ELF-1 (cell line): Measurements from ENCODE around the gene USP49.

Experiments used
- DNase-seq: peaks from one replicate; pipeline ENCODE4 v3.0.0-alpha.2; 2016; ENCODE audit warnings: low read depth, low spot score

Gene USP49

DNA sequence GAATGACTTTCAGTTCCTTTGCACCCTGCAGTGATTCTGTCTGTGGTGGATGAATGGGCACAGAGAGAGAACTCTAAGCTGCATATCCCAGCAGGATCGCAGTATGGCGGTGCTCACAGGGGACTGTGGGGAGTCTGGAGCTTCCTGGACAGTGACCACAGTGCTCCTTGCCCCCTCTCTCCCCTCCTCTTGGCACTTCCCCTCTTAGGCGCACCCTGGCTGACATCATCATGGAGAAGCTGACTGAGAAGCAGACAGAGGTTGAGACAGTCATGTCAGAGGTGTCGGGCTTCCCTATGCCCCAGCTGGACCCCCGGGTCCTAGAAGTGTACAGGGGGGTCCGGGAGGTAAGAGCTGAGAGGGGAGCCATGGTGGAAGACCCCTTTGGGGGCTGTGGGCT is 34.7 kb upstream of the USP49 start:
- no peak for DNase-seq

DNA sequence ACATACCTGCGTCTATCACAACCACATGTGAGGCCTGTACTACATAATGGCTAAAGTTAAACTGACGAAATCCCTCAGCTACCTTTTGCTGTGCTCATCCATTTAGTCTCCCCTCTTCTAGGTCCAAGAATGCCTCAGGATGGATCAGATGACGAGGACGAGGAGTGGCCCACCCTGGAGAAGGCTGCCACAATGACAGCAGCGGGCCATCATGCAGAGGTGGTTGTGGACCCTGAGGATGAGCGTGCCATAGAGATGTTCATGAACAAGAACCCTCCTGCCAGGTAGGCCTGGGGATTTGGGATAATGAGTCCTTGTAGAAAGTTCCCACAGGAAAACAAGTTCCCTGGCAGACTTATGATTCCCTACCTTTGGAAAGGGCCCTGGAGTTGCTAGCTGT is 32.1 kb upstream of the USP49 start:
- no peak for DNase-seq

DNA sequence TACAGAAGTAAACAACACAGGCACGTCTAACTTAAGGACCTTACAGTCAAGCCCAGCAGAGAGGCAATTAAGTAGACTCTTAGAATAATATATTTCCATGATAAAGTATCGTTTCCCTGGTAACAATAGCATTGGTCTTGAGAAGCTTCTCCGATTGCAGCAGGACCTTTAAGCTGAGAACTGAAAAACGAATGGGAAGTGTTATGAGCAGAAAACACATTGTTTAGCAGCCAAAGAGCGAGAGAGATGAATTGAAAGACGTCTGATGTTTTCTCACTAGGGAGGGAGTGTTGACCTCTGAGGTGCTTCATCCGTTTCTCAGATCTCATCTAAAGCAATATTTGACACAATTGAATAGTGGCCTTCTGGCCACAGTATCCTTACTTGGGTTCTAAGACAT is 27.0 kb upstream of the USP49 start:
- no peak for DNase-seq

DNA sequence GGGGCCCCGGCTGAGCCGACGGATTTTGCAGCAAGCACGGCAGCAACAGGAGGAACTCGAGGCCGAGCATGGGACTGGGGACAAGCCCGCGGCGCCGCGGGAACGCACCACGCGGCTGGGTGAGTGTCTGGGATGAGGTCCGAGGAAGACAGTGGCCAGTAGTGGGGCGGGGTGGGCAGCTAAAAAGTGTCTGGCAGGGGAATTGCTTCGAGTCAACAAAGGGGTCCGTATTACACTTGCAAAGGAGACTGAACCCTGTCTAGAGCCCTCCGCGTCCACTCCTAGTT is 26.5 kb upstream of the USP49 start:
- no peak for DNase-seq

DNA sequence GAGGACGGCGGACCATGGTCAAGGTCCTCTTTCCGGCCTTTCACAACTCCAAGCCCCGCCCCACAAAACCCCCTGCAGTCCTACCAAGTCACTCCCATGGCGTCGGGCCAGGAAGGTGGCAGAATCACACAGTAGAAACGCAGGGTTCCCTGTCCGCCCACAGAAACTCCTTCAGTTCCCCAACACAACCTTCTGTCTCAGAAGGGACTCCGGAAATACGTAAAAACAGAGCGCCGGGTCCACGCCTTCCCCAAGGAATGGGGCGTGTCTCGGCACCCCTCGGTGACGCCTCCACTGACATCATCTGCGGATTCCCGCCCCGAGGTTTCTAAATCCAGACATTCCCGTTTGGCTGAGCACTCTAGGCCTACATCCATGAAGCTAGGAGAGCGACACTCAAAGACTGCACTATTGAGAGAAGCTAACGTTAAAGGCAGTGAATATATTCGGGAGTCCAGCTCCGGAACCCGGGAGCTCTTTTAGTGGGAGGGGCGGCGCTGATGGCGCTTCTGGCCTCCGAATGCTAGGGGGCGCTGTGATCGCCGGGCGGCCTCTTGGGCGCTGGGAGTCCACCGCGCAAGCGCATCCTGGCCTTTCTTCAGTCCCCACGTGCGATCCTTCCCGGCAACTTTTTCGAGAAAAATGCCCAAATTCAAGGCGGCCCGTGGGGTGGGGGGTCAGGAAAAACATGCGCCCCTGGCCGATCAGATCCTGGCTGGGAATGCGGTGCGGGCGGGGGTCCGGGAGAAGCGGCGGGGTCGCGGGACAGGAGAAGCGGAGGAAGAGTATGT is 25.9 kb upstream of the USP49 start, which contains the start of the genes BYSL and MED20:
BYSL (plus strand) TSS at position 579 of the 791 bp plus-strand sequence; CDS start at position 643, 64 bp downstream.
MED20 (minus strand) TSS at position 219 of the 791 bp plus-strand sequence; CDS start at position 98, 121 bp downstream.
- peak; percentile 96 for DNase-seq

DNA sequence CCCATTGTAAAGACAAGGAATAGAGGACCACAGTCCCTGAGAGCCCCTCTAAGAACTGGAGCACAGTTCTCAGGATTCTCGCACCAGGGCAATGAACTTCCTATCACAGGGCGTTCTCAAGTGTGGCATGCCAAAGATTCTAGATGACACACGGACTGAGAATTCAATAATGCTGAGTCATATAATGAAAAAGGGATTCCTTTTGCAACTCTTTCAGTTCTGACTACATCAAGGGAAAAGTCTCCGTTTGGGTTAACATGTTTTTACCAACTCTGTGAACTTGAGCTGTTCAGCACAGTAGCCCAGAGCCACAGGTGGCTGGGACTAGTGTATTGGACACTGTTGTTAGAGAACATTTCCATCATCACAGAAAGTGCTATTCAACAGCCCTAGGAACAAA is 22.4 kb upstream of the USP49 start:
- no peak for DNase-seq

DNA sequence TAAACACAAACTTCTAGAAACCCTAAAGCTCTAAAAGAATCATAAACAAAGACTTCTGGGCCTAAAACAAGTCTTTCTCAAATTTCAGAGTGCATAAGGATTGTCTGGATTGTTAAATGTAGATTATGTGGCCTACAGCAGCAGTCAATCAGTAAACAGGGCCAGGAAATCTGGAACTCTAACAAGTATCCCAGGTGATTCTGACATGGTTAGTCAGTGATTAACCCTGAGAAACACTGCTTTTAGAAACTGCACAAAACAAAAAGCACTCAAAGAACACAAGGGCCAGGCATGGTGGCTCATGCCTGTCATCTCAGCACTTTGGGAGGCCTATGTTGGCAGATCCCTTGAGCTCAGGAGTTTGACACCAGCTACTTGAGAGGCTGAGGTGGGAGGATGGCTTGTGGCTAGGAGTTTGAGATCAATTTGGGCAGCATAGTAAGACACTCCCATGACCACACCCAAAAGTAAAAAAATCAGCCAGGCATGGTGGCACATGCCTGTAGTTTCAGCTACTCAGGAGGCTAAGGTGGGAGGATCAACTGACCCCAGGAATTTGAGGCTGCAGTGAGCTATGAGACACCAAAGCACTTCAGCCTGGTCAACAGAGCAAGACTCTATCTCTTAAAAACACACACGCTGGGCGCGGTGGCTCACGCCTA is 19.8 kb upstream of the USP49 start:
- no peak for DNase-seq

DNA sequence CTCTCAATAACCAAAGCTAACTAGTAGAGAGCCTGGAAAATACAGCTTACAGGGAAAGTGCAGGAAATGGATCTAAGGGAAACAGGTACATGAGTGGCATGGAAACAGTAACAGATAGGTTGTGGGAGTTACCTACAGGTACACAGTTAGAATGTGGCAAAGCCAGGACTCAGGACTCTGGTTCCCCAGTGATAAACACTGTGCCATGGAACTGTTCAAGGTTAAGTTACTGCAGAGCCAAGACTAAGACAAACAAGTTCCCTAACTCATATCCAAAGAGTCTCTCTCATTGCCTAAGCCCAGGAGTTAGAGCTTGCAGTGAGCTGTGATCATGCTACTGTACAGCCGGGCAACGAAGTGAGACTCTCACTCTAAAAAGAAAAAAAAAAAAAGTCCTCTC is 19.2 kb upstream of the USP49 start:
- no peak for DNase-seq

DNA sequence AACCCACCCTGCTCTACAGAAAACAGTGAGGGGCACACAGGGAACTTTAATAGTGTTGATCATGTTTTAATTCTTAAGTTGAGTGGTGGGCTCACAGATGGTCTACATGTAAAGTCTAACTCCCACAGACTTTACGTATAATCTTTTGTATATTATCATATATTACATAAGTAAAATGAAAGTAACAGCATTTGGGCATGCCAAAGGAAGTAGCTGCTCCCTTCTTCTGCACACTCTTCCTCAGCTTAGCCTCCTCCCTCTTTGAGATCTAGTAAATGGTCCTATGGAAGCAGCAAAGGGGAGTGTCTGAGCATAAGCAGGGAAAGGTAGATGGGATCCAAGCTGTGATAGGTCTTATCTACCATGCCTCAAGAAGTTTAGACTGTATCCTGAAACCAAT is 14.6 kb upstream of the USP49 start:
- DNase-seq, result no peak

DNA sequence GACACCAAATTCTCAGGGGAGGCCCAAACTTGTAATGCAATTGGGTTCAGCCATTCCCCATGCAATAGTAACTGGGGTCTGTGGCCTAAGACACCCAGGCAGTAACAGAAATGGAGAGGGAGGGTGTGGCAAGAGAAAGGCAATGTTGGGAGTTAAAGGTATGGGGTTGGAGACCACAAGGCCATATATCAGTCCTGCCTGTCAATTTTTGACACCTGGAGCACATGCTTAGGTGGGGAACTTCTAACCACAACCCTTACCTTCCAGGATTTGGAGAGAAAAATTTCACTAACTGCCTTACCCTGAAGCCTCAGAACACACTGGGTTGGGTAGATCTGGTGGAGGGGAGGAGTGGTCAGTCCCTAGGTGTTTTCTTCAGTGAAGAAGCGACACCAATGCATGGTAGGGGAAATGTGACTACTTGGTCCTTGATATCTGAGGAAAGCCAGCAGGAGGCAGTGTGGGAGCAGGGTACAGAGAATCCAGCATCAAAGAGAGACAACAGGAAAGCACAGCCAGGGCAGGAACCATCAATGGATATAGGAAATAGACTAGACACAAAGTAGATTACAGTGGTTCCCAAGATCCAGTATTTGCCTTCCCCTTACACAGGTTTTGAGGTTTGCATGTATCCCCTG is 6.8 kb upstream of the USP49 start:
- peak; percentile 38 for DNase-seq

DNA sequence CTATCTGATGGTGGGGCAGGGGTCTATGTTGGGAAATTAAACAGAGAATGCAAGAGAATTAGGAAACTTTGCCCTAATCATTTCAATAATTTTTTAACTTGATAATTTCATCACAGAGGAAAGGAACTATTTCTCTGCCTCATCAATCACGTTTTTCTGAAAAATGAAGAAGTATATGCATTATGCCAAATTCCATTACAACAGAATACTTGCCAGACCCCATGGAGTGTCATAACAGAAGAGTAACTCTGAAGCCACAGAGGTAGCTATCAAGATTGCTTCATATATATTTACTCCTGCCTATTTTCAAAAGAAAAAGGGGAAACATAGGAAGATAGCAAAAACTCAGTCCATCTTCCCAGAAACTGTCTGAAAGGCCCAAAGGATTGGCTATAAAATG is 5.7 kb upstream of the USP49 start:
- no peak for DNase-seq

DNA sequence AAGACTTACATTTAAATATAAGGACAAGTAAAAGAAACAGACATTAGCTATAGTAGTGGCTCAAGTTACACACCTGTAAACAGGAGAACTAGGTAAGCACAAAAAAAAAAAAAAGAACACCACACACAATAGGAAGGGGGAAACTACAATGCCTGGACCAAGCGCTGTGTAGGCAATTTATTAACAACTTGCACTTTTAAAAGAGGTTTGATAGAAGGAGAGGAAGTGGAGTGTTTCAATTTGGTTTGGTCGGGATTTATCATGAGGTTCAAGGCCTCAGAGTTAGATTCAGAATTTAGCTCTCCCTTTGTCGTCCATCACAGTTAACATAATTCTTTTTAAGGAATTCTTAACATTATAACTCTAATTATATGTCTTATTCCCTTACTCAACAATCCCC is 1.1 kb upstream of the USP49 start:
- no peak for DNase-seq

DNA sequence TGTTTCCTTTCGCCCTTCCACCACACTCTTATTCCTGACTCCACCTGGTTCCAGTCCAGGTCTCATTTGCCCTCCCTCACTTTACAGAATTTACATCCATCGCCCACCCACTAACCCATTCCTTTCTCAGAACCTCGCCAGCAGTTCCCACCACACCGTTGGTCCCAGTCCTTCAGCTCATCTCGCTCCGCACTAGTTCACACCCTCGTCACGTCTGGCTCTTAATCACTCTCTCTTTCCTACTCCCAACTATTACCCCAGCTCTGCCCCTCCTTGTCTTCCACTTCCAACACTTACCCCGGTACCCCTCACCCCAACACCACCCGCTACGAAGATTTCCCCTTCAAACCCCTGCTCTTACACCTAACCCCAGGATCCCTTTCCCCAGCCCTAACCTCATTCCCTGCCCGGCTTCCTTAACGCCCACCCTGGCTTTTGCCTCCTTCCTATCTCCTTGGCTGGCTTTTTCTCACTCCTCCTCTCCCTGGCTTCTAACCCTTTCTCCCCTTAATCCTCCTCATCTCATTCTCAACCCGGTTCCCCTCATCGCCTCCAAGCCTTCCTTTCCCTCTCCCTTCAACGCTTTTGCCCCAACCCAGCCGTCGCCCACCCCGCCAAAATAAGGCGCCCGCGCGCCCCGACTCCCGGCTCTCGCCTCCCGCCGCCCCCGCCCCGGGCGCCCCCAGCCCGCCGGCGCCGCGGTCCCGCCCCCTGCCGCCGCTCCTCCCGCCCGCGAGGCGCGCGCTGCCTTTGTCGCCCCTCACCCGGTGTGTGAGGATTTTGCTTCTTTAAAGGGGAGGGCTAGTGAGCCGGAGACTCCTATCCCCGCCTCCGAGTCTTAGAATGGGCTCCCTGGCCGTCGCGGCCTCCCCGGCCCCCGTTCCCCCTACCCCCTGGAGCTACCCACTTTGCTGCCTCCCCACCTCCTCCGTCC is 542 bp downstream of the USP49 start:
- peak; percentile 39 for DNase-seq

DNA sequence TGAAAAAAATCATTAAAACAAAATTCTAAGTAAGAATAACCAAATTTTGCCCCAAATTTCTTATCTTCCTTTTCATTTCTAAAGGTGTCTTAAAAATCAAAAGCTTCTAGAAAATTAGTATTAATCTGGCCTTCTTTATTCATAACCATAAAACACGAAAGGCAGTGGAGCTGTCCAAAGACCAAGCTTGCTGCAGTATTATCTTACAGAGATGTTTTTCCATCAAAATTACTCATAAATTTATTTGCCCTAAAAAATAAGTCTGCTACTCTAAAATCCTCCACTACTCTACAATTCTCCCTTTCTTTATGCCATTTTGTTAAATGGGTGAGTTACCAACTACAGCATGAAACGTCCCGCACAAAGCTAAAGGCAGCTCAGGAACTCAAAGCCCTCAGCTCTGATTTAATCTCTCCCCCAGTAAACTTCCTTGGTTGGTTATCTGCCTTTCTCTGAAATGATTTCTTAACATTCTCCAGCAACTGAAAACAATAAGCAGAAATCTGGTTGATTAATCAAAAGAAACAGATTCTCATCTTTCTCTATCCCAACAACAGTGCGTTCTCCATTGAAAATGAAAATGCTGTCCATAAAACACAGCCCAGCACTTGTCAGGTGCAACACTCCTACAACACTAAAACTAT is 2.1 kb downstream of the USP49 start:
- no peak for DNase-seq

DNA sequence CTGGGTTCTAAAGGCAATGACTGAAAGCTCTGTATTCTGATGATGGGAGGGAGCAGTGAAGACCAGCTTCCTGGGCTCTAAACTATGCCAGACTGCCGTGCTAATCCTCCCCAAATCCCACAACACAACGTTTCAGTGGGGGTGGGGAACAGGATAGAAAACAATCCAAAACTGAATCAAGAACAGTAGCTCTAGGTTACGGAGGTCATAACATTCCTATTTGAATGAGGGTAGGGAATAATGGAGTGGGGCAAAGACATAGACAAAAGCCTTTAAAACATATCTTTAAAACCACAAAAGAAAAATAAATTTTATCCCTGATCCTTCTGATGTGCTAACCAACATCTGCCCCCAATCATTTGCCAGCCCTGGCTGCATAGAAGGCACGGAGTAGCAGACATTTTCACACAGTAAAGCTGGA is 7.8 kb downstream of the USP49 start:
- DNase-seq, result peak; percentile 32

DNA sequence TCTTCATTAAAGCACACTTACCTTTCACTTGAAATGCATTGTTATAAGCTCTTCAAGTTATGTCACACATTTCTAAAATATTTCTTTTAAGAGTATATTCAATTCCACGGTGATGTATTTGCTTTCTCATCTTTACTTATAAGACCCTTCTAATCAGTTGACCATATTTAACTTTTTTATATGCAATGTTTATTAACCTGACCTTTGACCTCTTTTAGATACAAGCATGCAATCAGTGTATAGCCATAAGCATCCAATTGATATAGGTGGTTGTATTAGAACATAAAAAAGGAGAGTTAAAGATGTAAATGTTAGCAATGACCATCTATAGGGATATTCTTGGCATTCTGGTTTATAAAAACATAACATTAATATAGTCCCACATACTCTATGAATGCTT is 9.2 kb downstream of the USP49 start:
- no peak for DNase-seq

DNA sequence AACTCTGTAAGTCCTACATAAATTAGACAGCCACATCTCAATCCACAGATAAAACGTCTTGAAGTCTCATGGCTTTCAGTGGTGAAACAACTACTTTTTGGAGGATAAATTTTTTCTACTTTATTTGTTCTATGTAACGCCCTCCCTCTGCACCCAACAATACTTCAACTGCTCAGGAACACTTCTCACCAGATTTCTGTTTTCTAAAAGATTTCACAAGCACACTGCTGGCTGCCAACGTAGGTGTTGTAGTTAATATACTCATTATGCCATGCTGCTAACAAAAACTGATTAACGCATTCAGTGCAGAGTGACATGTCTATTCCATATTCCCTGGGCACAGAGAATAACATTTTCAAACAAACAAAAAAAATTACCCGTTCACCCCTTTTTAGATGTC is 10.2 kb downstream of the USP49 start:
- DNase-seq, result no peak

DNA sequence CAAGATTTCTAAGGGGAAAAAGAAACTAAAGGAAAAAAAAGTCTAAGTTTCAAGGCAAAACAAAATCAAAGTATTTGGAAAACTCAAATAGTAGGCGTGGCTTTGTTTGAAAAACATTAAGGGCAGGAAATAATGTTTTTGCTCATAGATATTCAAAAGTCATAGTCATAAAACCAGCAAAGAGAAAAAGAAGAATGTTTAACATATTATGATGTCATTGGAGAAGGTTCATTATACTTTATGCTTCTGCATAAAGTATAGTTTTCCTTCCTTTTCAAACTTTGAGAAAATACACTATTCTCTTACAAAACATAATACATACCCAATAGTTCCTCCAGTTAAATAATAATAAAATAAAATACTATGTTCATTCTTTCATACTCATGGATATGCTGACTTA is 13.7 kb downstream of the USP49 start:
- no peak for DNase-seq

DNA sequence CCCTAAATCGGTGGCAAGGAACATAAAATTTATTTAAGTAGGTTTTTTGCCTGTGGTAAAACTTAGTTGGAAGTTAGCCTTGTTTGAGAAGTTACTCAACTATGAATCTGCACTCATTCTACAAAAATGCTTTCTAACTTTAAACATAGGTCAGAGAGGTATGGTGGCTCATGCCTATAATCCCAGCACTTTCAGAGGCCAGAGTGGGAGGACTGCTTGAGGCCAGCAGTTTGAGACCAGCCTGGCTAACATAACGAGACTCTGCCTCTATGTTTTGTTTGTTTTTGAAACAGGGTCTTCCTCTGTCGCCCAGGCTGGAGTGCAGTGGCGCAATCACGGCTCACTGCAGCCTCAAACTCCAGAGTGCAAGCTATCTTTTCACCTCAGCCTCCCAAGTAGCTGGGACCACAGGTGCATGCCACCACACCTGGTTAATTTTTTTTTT is 16.2 kb downstream of the USP49 start:
- DNase-seq, result no peak

DNA sequence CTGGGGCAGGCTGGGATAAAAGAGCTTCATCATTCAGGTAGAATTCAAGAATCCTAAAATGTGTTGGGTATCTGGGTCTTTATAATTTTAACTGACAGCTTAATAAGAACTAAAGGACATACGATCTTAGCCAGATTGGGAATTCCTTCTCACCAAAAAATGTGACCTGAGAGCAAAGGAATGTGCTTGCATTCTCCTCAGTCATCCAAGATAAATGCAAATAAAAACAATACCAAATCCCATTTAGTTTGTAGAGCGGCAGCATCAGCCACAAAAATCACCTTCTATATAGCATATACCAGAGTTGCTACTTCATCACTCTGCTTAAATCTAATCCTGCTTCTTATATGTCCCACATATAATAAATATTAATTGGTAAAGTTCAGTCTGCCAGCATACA is 16.9 kb downstream of the USP49 start:
- DNase-seq, result no peak

DNA sequence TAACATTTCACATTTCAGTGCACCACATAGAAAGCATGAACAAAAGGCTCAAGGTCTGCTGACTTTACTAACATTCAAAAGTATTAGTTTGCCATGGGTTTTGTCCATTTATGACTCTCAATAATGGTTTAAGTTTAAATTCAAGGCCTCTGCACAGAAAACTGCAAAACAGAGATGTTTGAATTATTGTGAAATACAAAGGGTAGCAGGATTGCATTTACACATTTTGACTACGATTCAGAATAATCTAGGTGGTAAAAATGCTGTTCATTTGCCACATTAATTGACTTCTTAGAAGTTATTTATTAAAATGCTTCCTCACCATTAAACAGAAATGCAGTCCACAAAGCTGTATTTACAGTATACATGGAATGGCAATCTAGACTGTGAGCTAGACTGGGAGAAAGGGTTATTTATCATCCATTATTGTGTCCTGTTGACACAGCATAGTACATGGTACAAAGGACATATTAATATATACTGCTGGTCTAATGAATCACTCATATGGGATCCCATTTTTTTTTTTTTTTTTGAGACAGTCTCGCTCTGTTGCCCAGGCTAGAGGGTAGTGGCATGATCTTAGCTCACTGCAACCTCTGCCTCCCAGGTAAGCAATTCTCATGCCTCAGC is 18.0 kb downstream of the USP49 start:
- no peak for DNase-seq
